ENCODE results near the gene CACNA1I. TPM values are rescaled to one million over a fixed set of nuclear protein-coding genes. Genes with fewer than 3 reads are reported as not detected.

The CACNA1I gene
- total RNA-seq, 6 experiments from 2014 or later = 0.06 TPM; not detected in 5

GRCh38 chr22:39643311-39644083 is 72.9 kb downstream of the CACNA1I start:
- ATAC-seq = no peak
- 31% methylated on average over 4 of the region's 9 CpGs for WGBS (ENCODE audit: insufficient coverage, low coverage, low lambda C conversion rate, missing lambda C conversion rate)
- intact Hi-C loops (cut with DNase I) = no loop called here
- Histone ChIP-seq H3K4me1 (no peaks in the 10 kb centered on the region), H3K27me3 (no peaks in the 10 kb centered on the region), H3K27ac (no peak overlapping the region), H3K4me3 (no peak overlapping the region), H3K9me3 (no peaks in the 10 kb centered on the region), H3K36me3 (no peaks in the 10 kb centered on the region)
- DNase-seq = no peak
- TF ChIP-seq CTCF (IDR thresholded peaks at IDR 0.05) (no peak), POLR2A (IDR thresholded peaks at IDR 0.05) (no peak)

GRCh38 chr22:39645532-39645931 is 75.0 kb downstream of the CACNA1I start:
- WGBS (ENCODE audit: insufficient coverage, low coverage, low lambda C conversion rate, missing lambda C conversion rate) = no CpG with 5 or more reads among the region's 6 CpGs
- no peaks in the 10 kb centered on the region for H3K27me3 ChIP-seq
- no peak overlapping the region for H3K4me3 ChIP-seq
- TF ChIP-seq POLR2A (IDR thresholded peaks at IDR 0.05) (no peak), CTCF (IDR thresholded peaks at IDR 0.05) (no peak)
- DNase-seq (no peak), ATAC-seq (no peak)
- no peaks in the 10 kb centered on the region for H3K9me3 ChIP-seq
- H3K27ac ChIP-seq = no peak overlapping the region
- intact Hi-C loops (cut with DNase I) = no loop called here
- no peaks in the 10 kb centered on the region for H3K36me3 ChIP-seq
- H3K4me1 ChIP-seq = no peaks in the 10 kb centered on the region

GRCh38 chr22:39646398-39647063 is 76.0 kb downstream of the CACNA1I start:
- DNase-seq = no peak
- Histone ChIP-seq H3K4me3 (no peak overlapping the region), H3K27me3 (no peaks in the 10 kb centered on the region), H3K36me3 (no peaks in the 10 kb centered on the region), H3K27ac (no peak overlapping the region), H3K9me3 (no peaks in the 10 kb centered on the region), H3K4me1 (no peaks in the 10 kb centered on the region)
- intact Hi-C loops (cut with DNase I) = no loop called here
- TF ChIP-seq POLR2A (IDR thresholded peaks at IDR 0.05) = no peak
- TF ChIP-seq CTCF (IDR thresholded peaks at IDR 0.05) = no peak
- ATAC-seq = no peak
- WGBS (ENCODE audit: insufficient coverage, low coverage, low lambda C conversion rate, missing lambda C conversion rate) = 77% methylated on average over 13 of the region's 31 CpGs

GRCh38 chr22:39647836-39648629 is 77.5 kb downstream of the CACNA1I start:
- Histone ChIP-seq H3K27me3 (no peaks in the 10 kb centered on the region), H3K9me3 (no peaks in the 10 kb centered on the region), H3K27ac (no peak overlapping the region), H3K36me3 (no peaks in the 10 kb centered on the region), H3K4me1 (no peaks in the 10 kb centered on the region), H3K4me3 (no peak overlapping the region)
- no CpG with 5 or more reads among the region's 35 CpGs for WGBS (ENCODE audit: insufficient coverage, low coverage, low lambda C conversion rate, missing lambda C conversion rate)
- intact Hi-C loops (cut with DNase I) = no loop called here
- ATAC-seq = no peak
- DNase-seq = no peak
- TF ChIP-seq POLR2A (IDR thresholded peaks at IDR 0.05) (no peak), CTCF (IDR thresholded peaks at IDR 0.05) (no peak)
